Measurements from ENCODE around the gene LMO7. TPM values are rescaled to one million over a fixed set of nuclear protein-coding genes. Genes with fewer than 3 reads are reported as not detected.

LMO7 gene
- total and polyA plus RNA-seq, 2 of the 8 experiments (the other 6 are each of a cell fraction or from before 2014, with no cell fraction given) = 8.1 to 28.3 TPM

GRCh38 chr13:75907044-75907443, 270.9 kb downstream of the LMO7 start:
- Histone ChIP-seq H3K9me3 (ENCODE audit: insufficient read depth in 2 of 2, low read depth in 1 of 2, low read length in 1 of 2) (no peaks in the 10 kb centered on the region), H2AK5ac (ENCODE audit: low read depth, low read length) (no peak overlapping the region), H3K9ac (replicated peaks in 1 of 4; ENCODE audit: extremely low read depth in 1 of 4, low read depth in 3 of 4, low read length in 3 of 4) (no peak overlapping the region), H3K27me3 (replicated peaks in 1 of 4; ENCODE audit: control insufficient read depth in 3 of 4, extremely low read depth in 1 of 4, insufficient read depth in 3 of 4, low read length in 3 of 4) (no peaks in the 10 kb centered on the region), H3K79me2 (ENCODE audit: control insufficient read depth in 1 of 2, insufficient read depth in 2 of 2, low read length in 2 of 2) (no peaks in the 10 kb centered on the region), H3K23me2 (ENCODE audit: low read depth, low read length) (no peaks in the 10 kb centered on the region), H3K79me1 (ENCODE audit: low read depth, low read length) (no peaks in the 10 kb centered on the region), H2BK12ac (ENCODE audit: low read depth, low read length) (no peak overlapping the region), H3K4me2 (ENCODE audit: insufficient read depth in 1 of 2, low read depth in 2 of 2, low read length in 2 of 2) (no peak overlapping the region), H2BK20ac (ENCODE audit: low read length) (no peak overlapping the region), H3K23ac (ENCODE audit: insufficient read length) (no peak overlapping the region), H3K4me1 (replicated peaks in 1 of 4; ENCODE audit: control insufficient read depth in 3 of 4, insufficient read depth in 4 of 4, low read length in 3 of 4) (no peaks in the 10 kb centered on the region), H4K20me1 (replicated peaks in 1 of 2; ENCODE audit: control insufficient read depth in 1 of 2, insufficient read depth in 2 of 2, low read length in 2 of 2) (no peaks in the 10 kb centered on the region), H4K91ac (replicated peaks; ENCODE audit: insufficient read length, low read length) (no peak overlapping the region), H3K56ac (replicated peaks; ENCODE audit: insufficient read length, low read depth, low read length) (no peak overlapping the region), H3K4me3 (ENCODE audit: extremely low read depth in 1 of 4, insufficient read depth in 2 of 4, low read depth in 3 of 4, low read length in 4 of 4) (no peak overlapping the region), H2BK5ac (ENCODE audit: low read depth, low read length) (no peak overlapping the region), H2AFZ (ENCODE audit: low read length) (no peak overlapping the region), H4K5ac (ENCODE audit: insufficient read length, low read depth, low read length) (no peak overlapping the region), H3K27ac (ENCODE audit: low read depth, low read length) (no peak overlapping the region), H3K18ac (ENCODE audit: extremely low read depth, low read length) (no peak overlapping the region), H3K4ac (replicated peaks; ENCODE audit: insufficient read length, low read depth, low read length) (no peak overlapping the region), H4K8ac (ENCODE audit: extremely low read depth, insufficient read depth, low read length) (no peak overlapping the region), H3K14ac (ENCODE audit: insufficient read length) (no peak overlapping the region), H2BK120ac (replicated peaks; ENCODE audit: low read depth, low read length) (no peak overlapping the region), H3K36me3 (ENCODE audit: control insufficient read depth in 2 of 4, insufficient read depth in 4 of 4, low read length in 3 of 4) (no peaks in the 10 kb centered on the region), H2BK15ac (ENCODE audit: low read length) (no peak overlapping the region)
- WGBS, 2 experiments (ENCODE audit: extremely low coverage in 1 of 2, insufficient coverage in 1 of 2, insufficient read length in 1 of 2, insufficient replicate concordance in 2 of 2, low coverage in 1 of 2, low lambda C conversion rate in 2 of 2, missing lambda C conversion rate in 1 of 2) = 87% methylated on average over 5 of the region's 5 CpGs; no CpG with 5 or more reads in 1 of the 2 experiments
- DNase-seq (ENCODE audit: low read depth in 1 of 2, low spot score in 2 of 2) (no peak), FAIRE-seq (no peak)
- CTCF ChIA-PET (ENCODE audit: partially characterized antibody) = interaction anchor here (0.8 to 6.4 kb wide), 12 partner anchors 10 to 219 kb away, joined by 3 to 31 read pairs (median 5); no protein-coding TSS in a partner anchor
- POLR2A ChIA-PET (ENCODE audit: partially characterized antibody) = no interaction called here
- no peak for TF ChIP-seq NANOG (IDR thresholded peaks at IDR 0.05; ENCODE audit: insufficient read depth, low read depth, low read length, poor library complexity, severe bottlenecking)
- TF ChIP-seq NRF1 (IDR thresholded peaks at IDR 0.05; ENCODE audit: low read depth, low read length) = no peak
- TF ChIP-seq POU5F1 (IDR thresholded peaks at IDR 0.05; ENCODE audit: low read depth, low read length) = no peak
- TF ChIP-seq KDM1A (IDR thresholded peaks at IDR 0.05; ENCODE audit: borderline replicate concordance, low read length) = no peak
- no peak for TF ChIP-seq SP4 (IDR thresholded peaks at IDR 0.05; ENCODE audit: low read length)
- no peak for TF ChIP-seq CTBP2 (IDR thresholded peaks at IDR 0.05; ENCODE audit: borderline replicate concordance, insufficient read depth, insufficient read length, low read length)
- no peak for TF ChIP-seq HDAC2 (IDR thresholded peaks at IDR 0.05; ENCODE audit: borderline replicate concordance in 1 of 2, low read depth in 2 of 2, low read length in 2 of 2)
- no peak for TF ChIP-seq BACH1 (IDR thresholded peaks at IDR 0.05; ENCODE audit: low read length)
- TF ChIP-seq RXRA (IDR thresholded peaks at IDR 0.05; ENCODE audit: insufficient read depth, low read depth, low read length) = no peak
- no peak for TF ChIP-seq CBX8 (IDR thresholded peaks at IDR 0.05; ENCODE audit: borderline replicate concordance, low read depth, low read length)
- no peak for TF ChIP-seq JUND (IDR thresholded peaks at IDR 0.05; ENCODE audit: low read length)
